ENCODE measurements around the gene EMC8. TPM values are rescaled to one million over a fixed set of nuclear protein-coding genes. Genes with fewer than 3 reads are reported as not detected.

EMC8 gene
- total RNA-seq, 2 donors from 2014 or later, result 60.1 to 67.6 TPM

GRCh38 chr16:85750146-85750826 is 49.1 kb downstream of the EMC8 start:
- Mint-ChIP-seq H3K9me3 (no peaks in the 10 kb centered on the region), H3K4me3 (peak overlapping the region; percentile 70), H3K4me1 (peaks cover 20% of the 10 kb centered on the region), H3K36me3 (ENCODE audit: low read depth) (no peaks in the 10 kb centered on the region), H3K27me3 (ENCODE audit: insufficient read depth) (peaks cover 25% of the 10 kb centered on the region), H3K27ac (no peak overlapping the region)
- peak; percentile 30 for TF ChIP-seq CTCF (conservative IDR thresholded peaks at IDR 0.05)
- Histone ChIP-seq H3K36me3 (ENCODE audit: control insufficient read depth, insufficient read depth, low read length) (no peaks in the 10 kb centered on the region), H3K27me3 (ENCODE audit: control insufficient read depth, insufficient read depth, low read length, poor library complexity, severe bottlenecking) (peaks cover 25% of the 10 kb centered on the region), H3K4me3 (ENCODE audit: low read length) (peak overlapping the region; percentile 77), H3K9me3 (ENCODE audit: control insufficient read depth, low read length) (no peaks in the 10 kb centered on the region), H3K9ac (ENCODE audit: extremely low read depth, low read length, poor library complexity, severe bottlenecking) (peak overlapping the region; percentile 6), H3K4me1 (ENCODE audit: control insufficient read depth, insufficient read depth, low read length) (peaks cover 11% of the 10 kb centered on the region), H3K27ac (ENCODE audit: low read depth, low read length) (no peak overlapping the region)
- peak; percentile 81 for DNase-seq
- WGBS, 2 experiments (ENCODE audit: insufficient coverage in 1 of 2, insufficient read length in 1 of 2), result 1 to 5% methylated on average over 16 to 51 of the region's 51 CpGs

GRCh38 chr16:85749771-85750145 is 49.6 kb downstream of the EMC8 start:
- 45 to 46% methylated on average over 5 to 14 of the region's 14 CpGs for WGBS, 2 experiments (ENCODE audit: insufficient coverage in 1 of 2, insufficient read length in 1 of 2)
- Histone ChIP-seq H3K4me3 (ENCODE audit: low read length) (peak overlapping the region; percentile 77), H3K27ac (ENCODE audit: low read depth, low read length) (no peak overlapping the region), H3K9ac (ENCODE audit: extremely low read depth, low read length, poor library complexity, severe bottlenecking) (no peak overlapping the region), H3K36me3 (ENCODE audit: control insufficient read depth, insufficient read depth, low read length) (no peaks in the 10 kb centered on the region), H3K4me1 (ENCODE audit: control insufficient read depth, insufficient read depth, low read length) (peaks cover 11% of the 10 kb centered on the region), H3K27me3 (ENCODE audit: control insufficient read depth, insufficient read depth, low read length, poor library complexity, severe bottlenecking) (peaks cover 25% of the 10 kb centered on the region), H3K9me3 (ENCODE audit: control insufficient read depth, low read length) (no peaks in the 10 kb centered on the region)
- Mint-ChIP-seq H3K27ac (no peak overlapping the region), H3K27me3 (ENCODE audit: insufficient read depth) (peaks cover 25% of the 10 kb centered on the region), H3K4me1 (peaks cover 20% of the 10 kb centered on the region), H3K4me3 (peak overlapping the region; percentile 70), H3K9me3 (no peaks in the 10 kb centered on the region), H3K36me3 (ENCODE audit: low read depth) (no peaks in the 10 kb centered on the region)
- DNase-seq, result peak; percentile 73
- no peak for TF ChIP-seq CTCF (conservative IDR thresholded peaks at IDR 0.05)

- no peak overlapping the region for H3K4me3 Mint-ChIP-seq
- Histone ChIP-seq H3K36me3 (ENCODE audit: control insufficient read depth, insufficient read depth, low read length) (no peaks in the 10 kb centered on the region), H3K4me1 (ENCODE audit: control insufficient read depth, insufficient read depth, low read length) (peaks cover 6% of the 10 kb centered on the region), H3K27me3 (ENCODE audit: control insufficient read depth, insufficient read depth, low read length, poor library complexity, severe bottlenecking) (peaks cover 13% of the 10 kb centered on the region), H3K27ac (ENCODE audit: low read depth, low read length) (no peak overlapping the region), H3K9ac (ENCODE audit: extremely low read depth, low read length, poor library complexity, severe bottlenecking) (no peak overlapping the region), H3K9me3 (ENCODE audit: control insufficient read depth, low read length) (no peaks in the 10 kb centered on the region), H3K4me3 (ENCODE audit: low read length) (no peak overlapping the region)
- peak; percentile 87 for DNase-seq
- whole genome bisulfite sequencing, 2 experiments (ENCODE audit: insufficient coverage in 1 of 2, insufficient read length in 1 of 2), result 69 to 73% methylated on average over 9 to 13 of the region's 13 CpGs
- H3K9me3 Mint-ChIP-seq, result no peaks in the 10 kb centered on the region
- peak overlapping the region; percentile 68 for H3K27ac Mint-ChIP-seq
- H3K27me3 Mint-ChIP-seq (ENCODE audit: insufficient read depth), result peaks cover 9% of the 10 kb centered on the region
- peaks cover 12% of the 10 kb centered on the region for H3K4me1 Mint-ChIP-seq
- H3K36me3 Mint-ChIP-seq (ENCODE audit: low read depth), result peaks cover 4% of the 10 kb centered on the region
- no peak for TF ChIP-seq CTCF (conservative IDR thresholded peaks at IDR 0.05)
Measured at GRCh38 chr16:85746460-85747215, 52.7 kb downstream of the EMC8 start.

Measured in endodermal cell (in vitro differentiated cells).